CD4-positive, alpha-beta T cell treated with Interleukin-10 for 1 hour (primary cell): ENCODE results near the gene CUL7.
"Not testable (repeated sequence)": the region's sequence is repeated elsewhere in the genome, so short reads cannot be mapped to it uniquely, and the experiment has no call there.

Source experiments
- DNase-seq: peaks from one replicate; pipeline ENCODE4 v3.0.0-alpha.2; 2020

Gene CUL7

GRCh38 chr6:43043310-43043709, 10.3 kb downstream of the CUL7 start:
- no peak for DNase-seq

DNA sequence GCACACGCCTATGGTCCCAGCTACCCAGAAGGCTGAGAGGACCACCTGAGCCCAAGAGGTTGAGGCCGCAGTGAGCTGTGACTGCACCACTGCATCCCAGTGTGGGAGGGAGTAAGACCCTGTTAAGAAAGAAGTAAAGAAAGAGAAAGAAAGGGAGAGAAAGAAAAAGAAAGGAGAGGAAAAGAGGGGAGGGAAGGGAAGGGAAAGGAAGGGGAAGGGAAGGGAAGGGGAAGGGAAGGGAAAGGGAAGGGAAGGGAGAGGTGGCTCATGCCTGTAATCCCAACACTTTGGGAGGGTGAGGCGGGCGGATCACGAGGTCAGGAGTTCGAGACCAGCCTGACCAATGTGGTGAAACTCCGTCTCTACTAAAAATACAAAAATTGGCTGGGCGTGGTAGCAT, 12.2 kb downstream of the CUL7 start:
- not testable (repeated sequence) for DNase-seq

- no peak for DNase-seq
Observed at GRCh38 chr6:43040542-43041257, 13.0 kb downstream of the CUL7 start.

GRCh38 chr6:43038727-43039126, 14.9 kb downstream of the CUL7 start:
- DNase-seq = no peak

DNA sequence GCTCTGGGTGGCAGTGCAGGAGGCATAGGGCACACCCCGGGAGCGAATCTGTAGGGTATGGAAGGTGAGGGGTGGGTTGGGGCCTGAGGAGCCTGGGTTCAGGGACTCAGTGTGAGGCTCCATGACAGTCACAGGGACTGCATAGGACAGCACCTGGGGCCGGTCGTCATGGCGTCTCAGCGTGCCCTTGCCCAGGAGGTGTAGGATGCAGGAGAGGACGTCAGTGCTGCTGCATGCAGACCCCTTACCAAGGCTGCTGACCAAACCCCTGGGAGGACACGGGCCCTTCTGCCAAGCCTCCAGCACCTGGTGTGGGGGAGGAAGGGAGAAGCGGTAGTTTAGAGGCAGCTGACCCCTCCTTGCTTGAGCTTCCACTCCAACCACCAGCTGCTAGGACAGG, 15.9 kb downstream of the CUL7 start:
- DNase-seq = no peak

DNA sequence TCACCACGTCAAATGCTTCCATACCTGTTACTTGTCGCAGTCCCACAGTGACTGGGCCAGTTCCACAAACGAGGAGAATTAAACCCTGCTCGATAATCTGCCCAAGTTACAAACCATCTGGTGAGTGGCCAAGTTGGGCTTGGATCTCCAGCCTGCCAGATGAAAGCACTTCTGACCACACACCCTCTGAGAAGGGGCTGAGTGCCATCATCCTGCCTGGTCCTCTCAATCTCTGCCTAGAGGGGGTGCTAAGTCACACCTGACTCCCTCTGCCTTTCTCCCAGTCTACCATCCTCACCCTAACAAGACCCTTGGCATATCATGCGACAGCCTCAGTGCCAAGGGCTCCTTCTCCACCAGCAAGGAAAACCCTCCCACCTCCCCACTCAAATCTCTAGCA, 16.5 kb downstream of the CUL7 start:
- no peak for DNase-seq

- DNase-seq = no peak
Observed at GRCh38 chr6:43036712-43037111, 16.9 kb downstream of the CUL7 start.

GRCh38 chr6:43035495-43036194, 18.0 kb downstream of the CUL7 start:
- no peak for DNase-seq

DNA sequence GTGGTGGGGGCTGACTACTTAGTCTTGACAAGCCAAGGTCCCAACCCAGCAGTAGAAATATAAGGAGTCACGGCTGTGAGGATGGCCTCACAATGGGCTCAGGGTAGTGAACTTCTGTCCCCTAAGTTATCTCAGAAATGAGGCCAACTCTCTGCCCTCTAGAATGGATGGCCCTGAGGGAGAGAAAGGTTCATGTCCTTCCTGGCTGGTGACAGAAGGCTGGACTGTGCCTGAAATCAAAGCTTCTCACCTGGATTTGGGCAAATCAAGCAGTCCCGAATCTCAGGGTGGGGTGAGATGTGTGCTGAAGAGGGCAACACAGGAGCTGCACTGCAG, 19.5 kb downstream of the CUL7 start:
- DNase-seq = no peak

DNA sequence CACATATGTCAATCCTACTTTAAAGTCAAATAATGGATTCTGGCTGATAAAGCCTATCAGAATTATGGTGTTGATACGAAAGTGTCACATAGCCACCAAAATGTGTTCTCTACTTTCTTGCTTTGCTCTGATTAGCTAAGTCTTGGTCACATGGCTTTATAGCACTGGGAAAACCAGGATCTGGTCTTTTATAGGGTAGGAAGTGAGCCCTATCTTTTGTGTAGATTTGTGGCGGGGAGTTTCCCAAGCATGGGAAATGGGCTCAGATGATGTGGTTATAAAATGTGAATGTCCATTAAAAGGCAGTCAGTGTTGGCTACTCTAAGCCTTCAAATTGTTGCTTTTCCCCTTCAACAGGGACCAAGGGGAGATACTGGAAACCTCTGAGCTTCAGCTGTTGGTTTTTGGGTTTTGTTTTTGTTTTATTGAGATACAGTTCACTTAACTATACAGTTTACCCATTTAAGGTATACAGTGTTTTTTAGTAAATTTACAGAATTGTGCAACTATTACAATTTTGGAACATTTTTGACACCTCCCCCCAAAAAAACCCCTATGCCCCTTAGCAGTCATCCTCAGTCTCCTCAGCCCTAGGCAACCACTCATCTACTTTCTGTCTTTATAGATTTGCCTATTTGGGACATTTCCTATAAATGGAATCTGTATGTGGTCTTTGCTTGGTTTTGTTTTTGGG, 20.0 kb downstream of the CUL7 start:
- no peak for DNase-seq

- no peak for DNase-seq
Observed at GRCh38 chr6:43032326-43032725, 21.3 kb downstream of the CUL7 start.

- DNase-seq = no peak
Observed at GRCh38 chr6:43029120-43029519, 24.5 kb downstream of the CUL7 start.

DNA sequence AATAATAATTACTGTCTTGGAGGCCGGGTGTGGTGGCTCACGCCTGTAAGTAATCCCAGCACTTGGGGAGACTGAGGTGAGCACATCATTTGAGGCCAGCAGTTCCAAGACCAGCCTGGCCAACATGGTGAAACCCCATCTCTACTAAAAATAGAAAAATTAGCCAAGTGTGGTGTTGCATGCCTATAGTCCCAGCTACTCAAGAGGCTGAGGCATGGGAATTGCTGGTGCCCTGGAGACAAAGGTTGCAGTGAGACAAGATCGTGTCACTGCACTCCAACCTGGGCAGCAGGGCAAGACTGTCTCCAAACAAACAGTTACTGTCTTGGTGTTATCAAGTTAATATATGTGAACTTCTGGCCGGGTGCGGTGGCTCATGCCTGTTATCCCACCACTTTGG, 27.3 kb downstream of the CUL7 start:
- no peak for DNase-seq

GRCh38 chr6:43024436-43024835, 29.2 kb downstream of the CUL7 start:
- no peak for DNase-seq

- DNase-seq = peak; percentile 69
Observed at GRCh38 chr6:43021270-43022047, 32.2 kb downstream of the CUL7 start, which contains the start of gene RRP36. RRP36 (plus strand) TSS chr6:43021623; CDS start chr6:43021655, 32 bp downstream.

DNA sequence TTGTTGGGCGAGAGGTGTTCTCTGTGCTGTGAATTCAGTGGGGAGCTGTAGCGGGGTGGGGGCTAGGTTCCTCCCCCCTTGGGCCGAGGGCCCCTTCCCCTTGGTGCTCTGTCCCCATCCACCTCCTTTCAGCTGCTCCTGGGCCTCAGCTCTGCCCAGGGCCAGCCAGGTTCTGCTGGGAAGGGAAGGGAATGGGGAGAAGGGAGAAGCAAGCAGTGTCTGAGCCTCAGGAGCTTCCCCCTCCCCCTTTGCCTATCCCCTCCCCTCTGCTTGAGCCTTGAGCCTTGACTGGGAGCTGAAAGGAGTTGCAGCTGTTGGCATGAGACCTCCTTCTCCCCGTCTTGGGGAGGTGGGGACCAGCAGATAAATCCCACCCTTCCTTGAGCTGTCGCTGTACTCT, 32.8 kb downstream of the CUL7 start:
- DNase-seq = no peak

- DNase-seq = no peak
Observed at GRCh38 chr6:43020052-43020705, 33.5 kb downstream of the CUL7 start.

- DNase-seq = no peak
Observed at GRCh38 chr6:43019152-43019551, 34.5 kb downstream of the CUL7 start.

DNA sequence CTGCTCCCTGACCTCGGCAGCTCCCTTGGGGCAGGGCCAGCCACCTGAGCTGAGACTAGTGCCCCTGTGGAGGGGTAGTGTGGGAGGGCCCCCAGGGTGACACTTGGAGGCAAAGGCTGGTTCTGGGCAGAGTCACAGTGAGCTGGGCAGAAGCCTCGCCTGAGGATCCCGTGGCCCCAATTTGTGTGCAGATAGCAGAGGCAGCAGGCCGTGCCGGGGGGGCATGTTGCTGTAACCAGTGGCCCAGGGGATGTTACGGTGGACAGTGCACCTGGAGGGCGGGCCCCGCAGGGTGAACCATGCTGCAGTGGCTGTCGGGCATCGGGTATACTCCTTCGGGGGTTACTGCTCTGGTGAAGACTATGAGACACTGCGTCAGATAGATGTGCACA, 36.7 kb downstream of the CUL7 start:
- no peak for DNase-seq

DNA sequence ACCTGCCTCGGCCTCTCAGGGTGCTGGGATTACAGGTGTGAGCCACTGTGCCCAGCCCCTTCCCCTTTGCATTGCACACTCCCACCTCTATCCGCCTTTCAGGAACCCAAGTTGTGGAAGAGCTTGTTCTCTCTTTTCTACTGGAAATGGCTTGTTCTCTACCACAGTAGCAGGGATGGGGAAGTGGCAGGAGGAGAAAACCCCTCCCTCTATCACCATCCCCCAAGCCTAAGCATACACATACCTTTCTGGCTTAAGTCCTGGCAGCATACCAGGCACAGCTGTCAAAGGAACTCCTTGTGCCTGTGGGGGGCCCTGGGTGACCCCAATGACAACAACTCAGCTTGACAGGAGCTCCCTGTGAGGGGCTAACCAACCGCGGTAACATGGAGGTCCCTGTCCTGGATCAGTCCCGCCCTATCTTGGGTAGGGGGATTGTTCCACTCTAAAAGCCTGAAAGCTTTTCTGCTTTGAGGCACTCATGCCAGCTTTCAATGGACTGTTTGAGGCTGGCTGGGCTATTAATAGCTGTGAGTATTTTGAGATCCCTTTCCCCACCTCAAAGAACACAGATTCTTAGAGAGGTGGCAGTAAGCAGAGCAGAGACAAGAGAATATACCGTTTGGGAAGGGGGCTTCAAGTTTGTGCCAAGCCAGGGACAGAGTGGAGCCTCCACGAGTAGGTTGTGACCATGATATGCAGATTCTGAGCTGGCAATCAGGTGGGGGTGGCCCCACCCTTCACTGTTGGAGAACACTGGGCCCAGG, 37.3 kb downstream of the CUL7 start:
- no peak for DNase-seq

DNA sequence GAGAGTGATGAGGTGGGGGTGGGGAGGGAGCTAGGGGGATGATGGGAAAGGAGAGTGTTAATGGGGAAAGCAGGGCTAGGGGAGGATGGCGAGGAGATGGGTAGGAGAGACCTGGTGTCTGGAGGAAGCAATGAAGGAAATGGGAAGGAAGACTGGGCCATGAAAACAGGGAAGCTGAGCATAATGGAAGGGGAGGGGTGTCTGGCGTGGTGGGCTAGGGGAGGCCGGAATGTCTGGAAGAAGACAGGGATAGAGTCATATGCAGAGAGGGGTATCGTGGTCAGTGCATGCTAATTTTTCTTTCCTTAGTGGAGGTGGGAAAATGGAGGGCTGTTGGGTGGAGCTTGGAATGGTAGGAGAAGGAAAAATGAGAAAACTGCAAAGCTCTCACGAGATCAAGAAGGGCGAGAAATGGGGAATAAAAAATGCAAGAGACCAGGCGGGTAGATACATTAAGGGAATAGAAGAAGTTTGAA, 39.2 kb downstream of the CUL7 start:
- no peak for DNase-seq
